IMR-90 (cell line): ENCODE results near the gene DCTN1. TPM values are rescaled to one million over a fixed set of nuclear protein-coding genes. Genes with fewer than 3 reads are reported as not detected.

Experiments used
- ATAC-seq: fragments of 200-7000 bp; cut with Tn5 transposase; 2 replicates; pipeline ENCODE4 v1.9.1; 2020; ENCODE audit warnings: low read depth, mild to moderate bottlenecking, moderate library complexity
- BruUV-seq: library from RNA; stranded (reverse); fragments of 400-500 nt; replicated peaks from 2 replicates; lab custom pipeline; 2021; lab: Mats Ljungman, UMichigan
- CTCF ChIA-PET: fragments of 300-600 bp; formaldehyde crosslinking; extraction: SDS; loops from one replicate; lab custom pipeline; 2021; ENCODE audit warnings: antibody characterized with exemption; lab: Yijun Ruan, JAX
- POLR2A ChIA-PET: fragments of 300-600 bp; sonication (Branson Sonifier 250); formaldehyde crosslinking; loops from one replicate; lab custom pipeline; 2022; ENCODE audit warnings: antibody characterized with exemption; ENCODE audit not compliant: unreplicated experiment; lab: Charles Lee
- DNase-seq: peaks from one replicate; pipeline ENCODE4 v3.0.0; 2013
- H2AFZ ChIP-seq: replicated peaks from 2 replicates; pipeline ENCODE3; 2013; ENCODE audit warnings: low read length, mild to moderate bottlenecking; ENCODE audit not compliant: poor library complexity
- H2AK5ac ChIP-seq: 2 replicates; pipeline ENCODE4 v1.6.1; 2013; ENCODE audit warnings: low read depth, low read length, inconsistent platforms
- H2AK9ac ChIP-seq: replicated peaks from 2 replicates; pipeline ENCODE3; 2013; ENCODE audit warnings: mild to moderate bottlenecking, low read depth, low read length, moderate library complexity; ENCODE audit not compliant: poor library complexity
- H2BK120ac ChIP-seq: 2 replicates; pipeline ENCODE4 v1.6.1; 2013; ENCODE audit warnings: low read depth, low read length, inconsistent platforms
- H2BK15ac ChIP-seq: 3 replicates; pipeline ENCODE4 v1.6.1; 2013; ENCODE audit warnings: low read depth, low read length, inconsistent platforms
- H2BK20ac ChIP-seq: 2 replicates; pipeline ENCODE4 v1.6.1; 2013; ENCODE audit warnings: low read depth, mild to moderate bottlenecking, inconsistent platforms, low read length, moderate library complexity
- H2BK5ac ChIP-seq: 2 replicates; pipeline ENCODE4 v1.6.1; 2013; ENCODE audit warnings: mild to moderate bottlenecking, low read depth, low read length, inconsistent platforms; ENCODE audit not compliant: poor library complexity, severe bottlenecking
- H3K14ac ChIP-seq: replicated peaks from 2 replicates; pipeline ENCODE4 v1.6.1; 2013; ENCODE audit warnings: low read depth, low read length, inconsistent platforms
- H3K18ac ChIP-seq: 2 replicates; pipeline ENCODE4 v1.6.1; 2013; ENCODE audit warnings: low read depth, low read length, control low read depth
- H3K23ac ChIP-seq: 2 replicates; pipeline ENCODE4 v1.6.1; 2013; ENCODE audit warnings: low read depth, low read length, inconsistent platforms
- H3K27ac ChIP-seq: 2 replicates; pipeline ENCODE4 v1.5.1; 2013; ENCODE audit warnings: mild to moderate bottlenecking, control low read depth, low read length; ENCODE audit not compliant: insufficient read depth
- H3K27me3 ChIP-seq: 2 replicates; pipeline ENCODE4 v1.6.1; 2013; ENCODE audit warnings: low read length; ENCODE audit not compliant: control insufficient read depth, insufficient read depth
- H3K36me3 ChIP-seq: 2 replicates; pipeline ENCODE4 v1.6.1; 2013; ENCODE audit warnings: low read length, mixed read lengths; ENCODE audit not compliant: control insufficient read depth, insufficient read depth
- H3K4ac ChIP-seq: 2 replicates; pipeline ENCODE4 v1.6.1; 2013; ENCODE audit warnings: low read depth, low read length, inconsistent platforms
- H3K4me1 ChIP-seq: 2 replicates; pipeline ENCODE4 v1.6.1; 2013; ENCODE audit warnings: low read length, mixed read lengths; ENCODE audit not compliant: control insufficient read depth, insufficient read depth
- H3K4me2 ChIP-seq: 2 replicates; pipeline ENCODE4 v1.6.1; 2013; ENCODE audit warnings: low read depth, mild to moderate bottlenecking, control low read depth, low read length, moderate library complexity
- H3K4me3 ChIP-seq: 2 replicates; pipeline ENCODE4 v1.5.1; 2013; ENCODE audit warnings: low read depth, mild to moderate bottlenecking, control low read depth, low read length, moderate library complexity; ENCODE audit not compliant: insufficient read depth
- H3K56ac ChIP-seq: 2 replicates; pipeline ENCODE4 v1.6.1; 2013; ENCODE audit warnings: low read length, inconsistent platforms; ENCODE audit not compliant: insufficient read depth; ENCODE audit errors: extremely low read depth
- H3K79me1 ChIP-seq, 2 experiments: 2 replicates each; pipeline ENCODE4 v1.6.1; 2013; ENCODE audit warnings: low read length in 2 of 2, inconsistent platforms in 1 of 2, low read depth in 1 of 2
- H3K9ac ChIP-seq: 2 replicates; pipeline ENCODE4 v1.6.1; 2013; ENCODE audit warnings: low read depth, low read length, control low read depth
- H3K9me1 ChIP-seq: 2 replicates; pipeline ENCODE4 v1.6.1; 2013; ENCODE audit warnings: low read length, inconsistent platforms; ENCODE audit not compliant: insufficient read depth
- H3K9me3 ChIP-seq: 2 replicates; pipeline ENCODE4 v1.6.1; 2013; ENCODE audit warnings: low read length; ENCODE audit not compliant: control insufficient read depth, insufficient read depth
- H4K20me1 ChIP-seq: 2 replicates; pipeline ENCODE4 v1.6.1; 2013; ENCODE audit warnings: low read length, inconsistent platforms; ENCODE audit not compliant: insufficient read depth
- H4K5ac ChIP-seq: 2 replicates; pipeline ENCODE4 v1.6.1; 2013; ENCODE audit warnings: mild to moderate bottlenecking, low read depth, low read length, control low read depth
- H4K8ac ChIP-seq, 2 experiments: 2 replicates each; pipeline ENCODE4 v1.6.1; 2013; ENCODE audit warnings: low read depth in 2 of 2, low read length in 2 of 2, control low read depth in 1 of 2, inconsistent platforms in 1 of 2
- H4K91ac ChIP-seq: 2 replicates; pipeline ENCODE4 v1.6.1; 2013; ENCODE audit warnings: low read depth, low read length, inconsistent platforms; ENCODE audit not compliant: insufficient read depth
- CEBPB ChIP-seq: IDR thresholded peaks from 2 replicates; pipeline ENCODE4 v1.6.1; 2012; ENCODE audit warnings: low read depth, low read length, improper control_type of control experiment
- ELK1 ChIP-seq: fragments of 150-350 bp; IDR thresholded peaks from 2 replicates; pipeline ENCODE4 v1.6.1; 2016; ENCODE audit warnings: low read depth, mild to moderate bottlenecking, low read length, moderate library complexity, borderline replicate concordance
- FOS ChIP-seq: fragments of 150-350 bp; IDR thresholded peaks from 2 replicates; pipeline ENCODE4 v1.6.1; 2016; ENCODE audit warnings: low read depth, low read length
- MAFK ChIP-seq: IDR thresholded peaks from 2 replicates; pipeline ENCODE4 v1.6.1; 2012; ENCODE audit warnings: low read depth, low read length, improper control_type of control experiment
- MAZ ChIP-seq: IDR thresholded peaks from 2 replicates; pipeline ENCODE4 v1.6.1; 2012; ENCODE audit warnings: low read depth, mild to moderate bottlenecking, low read length, improper control_type of control experiment, moderate library complexity, borderline replicate concordance
- POLR2A ChIP-seq: IDR thresholded peaks from 2 replicates; pipeline ENCODE4 v1.6.1; 2012; ENCODE audit warnings: mild to moderate bottlenecking, low read depth, low read length
- RAD21 ChIP-seq: IDR thresholded peaks from 2 replicates; pipeline ENCODE4 v1.6.1; 2012; ENCODE audit warnings: low read length, improper control_type of control experiment
- RCOR1 ChIP-seq: IDR thresholded peaks from 2 replicates; pipeline ENCODE4 v1.6.1; 2012; ENCODE audit warnings: mild to moderate bottlenecking, low read length, improper control_type of control experiment; ENCODE audit not compliant: insufficient replicate concordance
- WGBS, 2 experiments: methylation state at CpG; one replicate each; pipeline versions ENCODE4 v1.1.5 to v1.1.7; 2013; ENCODE audit warnings: missing lambda C conversion rate in 2 of 2; ENCODE audit not compliant: insufficient read length in 1 of 2; ENCODE audit errors: extremely low coverage in 2 of 2; 5-methylcytosine and 5-hydroxymethylcytosine counted together
- dilution Hi-C: fragments of 300-500 bp; cut with HindIII; formaldehyde crosslinking; loops from one replicate; pipeline ENCODE4 v1.14.3; 2018; ENCODE audit warnings: low sequenced_read_pairs; ENCODE audit not compliant: unreplicated experiment
- in situ Hi-C: fragments of 300-500 bp; cut with MboI; formaldehyde crosslinking; loops from 3 replicates; pipeline ENCODE4 v1.14.3; 2019; ENCODE audit warnings: low sequenced_read_pairs, inconsistent platforms, mixed read lengths
- intact Hi-C: fragments of 100-400 bp; cut with micrococcal nuclease; formaldehyde crosslinking; loops from 2 replicates; pipeline ENCODE4 v1.10.0; 2022
- polyA plus RNA-seq, 3 experiments: library from polyadenylated mRNA; depleted of rRNA; stranded (reverse); fragments of >200 nt; gene quantifications; 2 replicates each; pipeline ENCODE4 v1.2.3, GENCODE V29; 2012; ENCODE audit warnings: low replicate concordance in 1 of 3
- total RNA-seq: library from RNA; depleted of rRNA; stranded (reverse); fragments of >200 nt; gene quantifications from 2 replicates; pipeline ENCODE4 v1.2.3, GENCODE V29; 2012

DCTN1 gene
- total and polyA plus RNA-seq, 2 of the 4 experiments (the other 2 are of a cell fraction) = 136 to 204 TPM

GRCh38 chr2:74385396-74385795 lies 5.3 kb upstream of the DCTN1 start:
- Histone ChIP-seq H3K18ac (no peak overlapping the region), H3K36me3 (peaks cover 6% of the 10 kb centered on the region), H3K27me3 (no peaks in the 10 kb centered on the region), H2BK120ac (no peak overlapping the region), H3K4me2 (no peak overlapping the region), H3K9ac (no peak overlapping the region), H4K91ac (no peak overlapping the region), H2BK5ac (no peak overlapping the region), H3K4ac (peak overlapping the region; percentile 14; the same call in 1 of the 2 replicates), H2BK15ac (no peak overlapping the region), H3K9me3 (no peaks in the 10 kb centered on the region), H3K4me3 (no peak overlapping the region), H3K56ac (no peak overlapping the region), H4K8ac (no peak overlapping the region), H4K5ac (no peak overlapping the region), H2AK5ac (no peak overlapping the region), H2AK9ac (peak overlapping the region; percentile 3), H4K20me1 (peaks cover 41% of the 10 kb centered on the region), H3K9me1 (peaks cover 37% of the 10 kb centered on the region), H2BK20ac (no peak overlapping the region), H3K27ac (no peak overlapping the region), H2AFZ (no peak overlapping the region), H3K79me1 (peaks cover 25 to 95% of the 10 kb centered on the region in 2 experiments), H3K14ac (no peak overlapping the region), H3K4me1 (peaks cover 20% of the 10 kb centered on the region), H3K23ac (no peak overlapping the region)
- no peak for ATAC-seq
- TF ChIP-seq RCOR1 (no peak), FOS (no peak), RAD21 (no peak), POLR2A (no peak), CEBPB (no peak), MAZ (no peak), ELK1 (no peak), MAFK (no peak)
- CTCF ChIA-PET = no interaction called here
- intact Hi-C loops (no loop called here), in situ Hi-C loops (no loop called here), dilution Hi-C loops (no loop called here)
- no peak for DNase-seq
- WGBS, 2 experiments = 62% methylated on average over 2 of the region's 8 CpGs; no CpG with 5 or more reads in 1 of the 2 experiments
- no TSS peak for BruUV-seq
- POLR2A ChIA-PET = no interaction called here
